Parathyroid adenoma (tissue), 2 donors: ENCODE measurements around the gene LY86.
A peak's percentile ranks its signal among the peaks of the same experiment; 100 is the strongest.

Source experiments
- H2AFZ ChIP-seq: fragments of 300-600 bp; sonication (generic); one replicate; pipeline ENCODE4 v1.7.0; 2017; ENCODE audit warnings: antibody characterized with exemption, mild to moderate bottlenecking
- H3K27ac ChIP-seq: fragments of 300-600 bp; sonication (generic); one replicate; pipeline ENCODE4 v1.7.0; 2017
- H3K27me3 ChIP-seq: fragments of 300-600 bp; sonication (generic); one replicate; pipeline ENCODE4 v1.7.0; 2017; ENCODE audit warnings: low read length; ENCODE audit not compliant: control insufficient read depth, insufficient read depth
- H3K36me3 ChIP-seq: fragments of 300-600 bp; sonication (generic); one replicate; pipeline ENCODE4 v1.7.0; 2017; ENCODE audit warnings: low read length; ENCODE audit not compliant: control insufficient read depth, insufficient read depth
- H3K4me1 ChIP-seq: fragments of 300-600 bp; sonication (generic); one replicate; pipeline ENCODE4 v1.7.0; 2017; ENCODE audit warnings: control low read depth
- H3K4me2 ChIP-seq: fragments of 300-600 bp; sonication (generic); one replicate; pipeline ENCODE4 v1.7.0; 2017; ENCODE audit warnings: low read length
- H3K4me3 ChIP-seq: fragments of 300-600 bp; sonication (generic); one replicate; pipeline ENCODE4 v1.7.0; 2017; ENCODE audit warnings: low read depth, low read length
- H3K79me2 ChIP-seq: fragments of 300-600 bp; sonication (generic); one replicate; pipeline ENCODE4 v1.7.0; 2017; ENCODE audit warnings: control low read depth
- H3K9ac ChIP-seq: fragments of 300-600 bp; sonication (generic); one replicate; pipeline ENCODE4 v1.7.0; 2017; ENCODE audit warnings: mild to moderate bottlenecking
- H3K9me3 ChIP-seq: fragments of 300-600 bp; sonication (generic); one replicate; pipeline ENCODE4 v1.7.0; 2017; ENCODE audit warnings: low read length; ENCODE audit not compliant: control insufficient read depth
- CTCF ChIP-seq: fragments of 300-600 bp; sonication (generic); IDR thresholded peaks from one replicate; pipeline ENCODE4 v1.7.0; 2017; ENCODE audit warnings: antibody characterized with exemption, mild to moderate bottlenecking
- donor health status: primary hyperparathyroidism.

LY86 gene

DNA sequence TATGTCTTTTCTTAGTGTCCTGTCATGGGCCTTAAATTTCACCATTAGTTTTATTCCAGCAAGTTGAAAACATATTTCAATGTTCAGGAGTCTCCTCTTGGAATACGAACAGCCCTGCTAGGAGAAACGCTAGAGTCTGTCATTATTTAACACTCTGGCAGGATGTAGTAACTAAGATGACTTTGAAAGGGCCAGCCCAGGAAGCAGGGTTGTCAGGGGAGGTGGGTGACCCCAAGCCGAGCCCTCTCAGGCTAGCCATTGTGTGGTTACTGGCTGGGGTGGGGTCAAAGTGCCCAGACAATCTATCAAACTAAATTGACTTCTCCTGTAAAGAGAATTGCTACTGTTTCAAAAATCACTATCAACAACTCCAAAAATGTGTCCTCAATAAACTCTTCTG is 67.8 kb downstream of the LY86 start:
- Histone ChIP-seq H3K4me1 (no peaks in the 10 kb centered on the region), H3K9ac (no peak overlapping the region), H3K27ac (peak overlapping the region; percentile 48)

DNA sequence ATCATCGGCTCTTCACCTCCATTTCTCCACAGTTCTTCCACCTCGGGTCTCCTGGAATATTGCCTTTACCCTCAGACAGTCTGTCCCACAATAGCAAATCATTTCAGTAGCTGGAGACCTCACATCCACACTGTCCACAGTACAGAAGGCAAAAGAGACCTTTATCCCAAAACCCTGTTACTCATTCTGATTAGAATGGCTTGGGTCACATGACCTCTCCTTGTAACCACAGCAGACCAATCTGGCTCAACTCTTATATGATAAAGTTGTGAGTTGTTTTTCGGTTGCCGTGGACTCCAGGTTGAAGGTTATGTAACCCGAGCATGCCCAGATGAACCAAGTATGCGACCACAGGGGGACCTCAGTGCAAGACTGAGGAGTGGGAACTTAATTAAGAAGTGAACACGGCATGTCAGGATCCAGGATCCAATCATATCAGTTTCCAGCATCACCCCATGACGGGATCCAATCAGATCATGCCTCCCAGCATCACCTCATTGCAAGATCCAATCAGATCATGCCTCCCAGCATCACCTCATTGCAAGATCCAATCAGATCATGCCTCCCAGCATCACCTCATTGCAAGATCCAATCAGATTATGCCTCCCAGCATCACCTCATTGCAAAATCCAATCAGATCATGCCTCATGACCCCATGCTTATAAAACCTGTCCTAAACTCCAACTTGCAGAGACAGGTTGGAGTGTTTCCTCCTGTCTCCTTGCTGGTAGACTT is 68.7 kb downstream of the LY86 start:
- H3K4me3 ChIP-seq: no peak overlapping the region
- no peak overlapping the region for H2AFZ ChIP-seq
- H3K4me2 ChIP-seq: no peak overlapping the region
- no peak overlapping the region for H3K9ac ChIP-seq
- H3K4me1 ChIP-seq: no peaks in the 10 kb centered on the region
- no peaks in the 10 kb centered on the region for H3K27me3 ChIP-seq
- no peak for TF ChIP-seq CTCF
- no peaks in the 10 kb centered on the region for H3K36me3 ChIP-seq
- H3K27ac ChIP-seq: peak overlapping the region; percentile 42
- no peaks in the 10 kb centered on the region for H3K9me3 ChIP-seq
- H3K79me2 ChIP-seq: no peaks in the 10 kb centered on the region

More for the DNA sequence above, 67.8 kb downstream of the LY86 start:
- no peaks in the 10 kb centered on the region for H3K9me3 ChIP-seq
- no peak overlapping the region for H3K4me2 ChIP-seq
- no peak overlapping the region for H3K4me3 ChIP-seq
- H3K27me3 ChIP-seq: no peaks in the 10 kb centered on the region
- no peak for TF ChIP-seq CTCF
- H3K36me3 ChIP-seq: no peaks in the 10 kb centered on the region
- H3K79me2 ChIP-seq: no peaks in the 10 kb centered on the region
- no peak overlapping the region for H2AFZ ChIP-seq

DNA sequence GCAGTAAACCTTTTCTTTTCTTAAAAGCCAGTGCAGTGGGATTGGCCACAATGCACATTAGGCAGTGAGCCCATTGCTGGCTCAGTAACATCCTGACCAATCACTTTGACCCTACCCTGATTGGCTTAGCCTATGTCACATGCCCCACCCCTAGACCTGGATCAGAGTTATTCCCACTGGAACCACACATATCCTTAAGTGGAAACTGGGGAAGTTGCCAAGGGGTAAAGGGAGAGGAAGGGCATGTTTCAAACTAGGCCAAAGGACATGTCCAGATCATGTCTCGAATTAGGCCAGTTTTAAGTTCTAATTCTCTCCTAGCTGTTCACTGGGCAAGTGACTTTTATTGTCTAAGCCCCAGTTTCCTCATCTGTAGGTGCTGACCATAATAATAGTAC is 69.3 kb downstream of the LY86 start:
- Histone ChIP-seq H3K27me3 (no peaks in the 10 kb centered on the region), H3K9ac (no peak overlapping the region), H3K36me3 (no peaks in the 10 kb centered on the region), H3K4me3 (no peak overlapping the region), H3K9me3 (no peaks in the 10 kb centered on the region), H3K79me2 (no peaks in the 10 kb centered on the region), H2AFZ (no peak overlapping the region), H3K4me2 (no peak overlapping the region), H3K27ac (peak overlapping the region; percentile 42), H3K4me1 (no peaks in the 10 kb centered on the region)
- no peak for TF ChIP-seq CTCF

- H3K27me3 ChIP-seq: no peaks in the 10 kb centered on the region
Measured at GRCh38 chr6:6659600-6660327, 71.2 kb downstream of the LY86 start.

More at GRCh38 chr6:6659600-6660327, 71.2 kb downstream of the LY86 start:
- Histone ChIP-seq H3K9me3 (no peaks in the 10 kb centered on the region), H3K36me3 (no peaks in the 10 kb centered on the region), H3K9ac (no peak overlapping the region), H3K27ac (no peak overlapping the region), H3K79me2 (no peaks in the 10 kb centered on the region), H3K4me2 (no peak overlapping the region), H3K4me1 (no peaks in the 10 kb centered on the region), H2AFZ (no peak overlapping the region), H3K4me3 (no peak overlapping the region)
- TF ChIP-seq CTCF: no peak
